ENCODE results near the gene ZNF143. TPM values are rescaled to one million over a fixed set of nuclear protein-coding genes. Genes with fewer than 3 reads are reported as not detected.

ZNF143 gene
- total and polyA plus RNA-seq, 2 of the 4 experiments (the other 2 are of a cell fraction), result 23.8 to 49.6 TPM

DNA sequence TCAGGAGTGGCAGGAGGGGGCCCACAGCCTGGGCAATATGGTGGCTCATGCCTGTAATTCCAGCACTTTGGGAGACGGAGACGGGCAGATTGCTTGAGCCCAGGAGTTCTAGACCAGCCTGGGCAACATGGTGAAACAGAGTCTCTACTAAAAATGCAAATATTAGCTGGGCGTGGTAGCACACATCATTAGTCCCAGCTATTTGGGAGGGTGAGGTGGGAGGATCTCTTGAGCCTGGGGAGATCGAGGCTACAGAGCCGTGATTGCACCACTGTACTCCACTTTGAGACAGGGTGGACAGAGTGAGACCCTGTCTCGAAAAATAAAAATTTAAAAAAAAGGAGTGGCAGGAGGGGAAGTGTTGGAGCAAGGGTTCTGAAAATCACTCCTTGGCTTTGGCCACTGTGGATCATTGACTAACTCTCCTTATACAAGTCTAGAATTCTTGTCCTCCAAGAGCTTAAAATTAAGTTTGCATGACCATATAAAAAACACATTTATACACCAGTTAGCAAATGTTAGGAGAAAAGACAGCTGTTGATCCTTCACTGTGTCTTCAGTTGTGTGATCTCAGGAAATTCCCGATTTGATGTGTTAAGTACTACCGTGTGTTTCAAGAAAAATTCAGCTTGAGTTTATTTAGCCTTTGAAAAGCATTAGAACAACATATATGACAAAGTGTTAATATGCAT lies 110.4 kb downstream of the ZNF143 start:
- H3K23ac ChIP-seq (ENCODE audit: low read depth, low read length), result peak overlapping the region; percentile 35; the same call in 1 of the 2 replicates
- in situ Hi-C loops (cut with MboI; ENCODE audit: low sequenced_read_pairs) (no loop called here), dilution Hi-C loops (cut with HindIII; ENCODE audit: low sequenced_read_pairs, unreplicated experiment) (no loop called here), intact Hi-C loops (cut with micrococcal nuclease) (loop anchor here (5.0 kb wide), 1 partner anchor 176 kb away; no protein-coding TSS in a partner anchor)
- H3K79me1 ChIP-seq (ENCODE audit: low read depth in 1 of 2, low read length in 2 of 2), result peaks cover 3 to 25% of the 10 kb centered on the region in 2 experiments; a peak in 3 of 4 replicates
- peak overlapping the region; percentile 86; the same call in 1 of the 2 replicates for H2AK5ac ChIP-seq (ENCODE audit: low read depth, low read length)
- H3K14ac ChIP-seq (replicated peaks; ENCODE audit: low read depth, low read length), result peak overlapping the region; percentile 41
- no peak overlapping the region for H4K5ac ChIP-seq (ENCODE audit: low read depth, low read length)
- 95% methylated on average over 4 of the region's 8 CpGs; no CpG with 5 or more reads in 1 of the 2 experiments for WGBS, 2 experiments (ENCODE audit: extremely low coverage in 2 of 2, insufficient read length in 1 of 2)
- peaks cover 2% of the 10 kb centered on the region; the same call in 1 of the 2 replicates for H3K4me1 ChIP-seq (ENCODE audit: control insufficient read depth, insufficient read depth, low read length)
- no peak overlapping the region for H4K91ac ChIP-seq (ENCODE audit: insufficient read depth, low read depth, low read length)
- no TSS peak for BruUV-seq (replicated peaks)
- ATAC-seq (ENCODE audit: low read depth), result no peak
- H3K4ac ChIP-seq (ENCODE audit: low read depth, low read length), result peak overlapping the region; percentile 37; the same call in 1 of the 2 replicates
- peak overlapping the region; percentile 43 to 60; a peak in 3 of 4 replicates for H4K8ac ChIP-seq (ENCODE audit: low read depth in 2 of 2, low read length in 2 of 2)
- ChIA-PET POLR2A (ENCODE audit: unreplicated experiment) (no interaction called here), CTCF (interaction anchor here (0.6 kb wide), 1 partner anchor 750 kb away, joined by 3 read pairs; no protein-coding TSS in a partner anchor)
- no peaks in the 10 kb centered on the region; the same call in 1 of the 2 replicates for H3K36me3 ChIP-seq (ENCODE audit: control insufficient read depth, insufficient read depth, low read length)
- H3K4me2 ChIP-seq (ENCODE audit: low read depth, low read length), result no peak overlapping the region
- H3K27me3 ChIP-seq (ENCODE audit: control insufficient read depth, insufficient read depth, low read length), result no peaks in the 10 kb centered on the region
- no peak overlapping the region for H3K56ac ChIP-seq (ENCODE audit: extremely low read depth, insufficient read depth, low read length)
- TF ChIP-seq POLR2A (IDR thresholded peaks at IDR 0.05; ENCODE audit: low read depth, low read length) (no peak), RFX5 (IDR thresholded peaks at IDR 0.05; ENCODE audit: low read depth, low read length) (no peak), BHLHE40 (IDR thresholded peaks at IDR 0.05; ENCODE audit: low read depth, low read length) (no peak), MXI1 (IDR thresholded peaks at IDR 0.05; ENCODE audit: borderline replicate concordance, low read depth, low read length) (no peak), RCOR1 (IDR thresholded peaks at IDR 0.05; ENCODE audit: insufficient replicate concordance, low read length) (no peak), MAFK (IDR thresholded peaks at IDR 0.05; ENCODE audit: low read depth, low read length) (no peak), CEBPB (IDR thresholded peaks at IDR 0.05; ENCODE audit: low read depth, low read length) (no peak), SMC3 (IDR thresholded peaks at IDR 0.05; ENCODE audit: low read depth, low read length) (no peak), NFE2L2 (IDR thresholded peaks at IDR 0.05; ENCODE audit: low read depth, low read length) (no peak)
- TF ChIP-seq, protein P1, sequence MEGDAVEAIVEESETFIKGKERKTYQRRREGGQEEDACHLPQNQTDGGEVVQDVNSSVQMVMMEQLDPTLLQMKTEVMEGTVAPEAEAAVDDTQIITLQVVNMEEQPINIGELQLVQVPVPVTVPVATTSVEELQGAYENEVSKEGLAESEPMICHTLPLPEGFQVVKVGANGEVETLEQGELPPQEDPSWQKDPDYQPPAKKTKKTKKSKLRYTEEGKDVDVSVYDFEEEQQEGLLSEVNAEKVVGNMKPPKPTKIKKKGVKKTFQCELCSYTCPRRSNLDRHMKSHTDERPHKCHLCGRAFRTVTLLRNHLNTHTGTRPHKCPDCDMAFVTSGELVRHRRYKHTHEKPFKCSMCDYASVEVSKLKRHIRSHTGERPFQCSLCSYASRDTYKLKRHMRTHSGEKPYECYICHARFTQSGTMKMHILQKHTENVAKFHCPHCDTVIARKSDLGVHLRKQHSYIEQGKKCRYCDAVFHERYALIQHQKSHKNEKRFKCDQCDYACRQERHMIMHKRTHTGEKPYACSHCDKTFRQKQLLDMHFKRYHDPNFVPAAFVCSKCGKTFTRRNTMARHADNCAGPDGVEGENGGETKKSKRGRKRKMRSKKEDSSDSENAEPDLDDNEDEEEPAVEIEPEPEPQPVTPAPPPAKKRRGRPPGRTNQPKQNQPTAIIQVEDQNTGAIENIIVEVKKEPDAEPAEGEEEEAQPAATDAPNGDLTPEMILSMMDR (conservative IDR thresholded peaks at IDR 0.05; ENCODE audit: low read depth, low read length), result no peak
- TF ChIP-seq, protein P2, sequence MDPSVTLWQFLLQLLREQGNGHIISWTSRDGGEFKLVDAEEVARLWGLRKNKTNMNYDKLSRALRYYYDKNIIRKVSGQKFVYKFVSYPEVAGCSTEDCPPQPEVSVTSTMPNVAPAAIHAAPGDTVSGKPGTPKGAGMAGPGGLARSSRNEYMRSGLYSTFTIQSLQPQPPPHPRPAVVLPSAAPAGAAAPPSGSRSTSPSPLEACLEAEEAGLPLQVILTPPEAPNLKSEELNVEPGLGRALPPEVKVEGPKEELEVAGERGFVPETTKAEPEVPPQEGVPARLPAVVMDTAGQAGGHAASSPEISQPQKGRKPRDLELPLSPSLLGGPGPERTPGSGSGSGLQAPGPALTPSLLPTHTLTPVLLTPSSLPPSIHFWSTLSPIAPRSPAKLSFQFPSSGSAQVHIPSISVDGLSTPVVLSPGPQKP (IDR thresholded peaks at IDR 0.05; ENCODE audit: borderline replicate concordance, low read depth, low read length), result no peak
- no peak overlapping the region for H2AK9ac ChIP-seq (replicated peaks; ENCODE audit: low read depth, low read length, poor library complexity)
- H3K27ac ChIP-seq (ENCODE audit: insufficient read depth, low read length), result peak overlapping the region; percentile 42; the same call in 1 of the 2 replicates
- peak overlapping the region; percentile 29 for H2BK5ac ChIP-seq (ENCODE audit: low read depth, low read length, poor library complexity, severe bottlenecking)
- peak overlapping the region; percentile 31 for H2BK120ac ChIP-seq (ENCODE audit: low read depth, low read length)
- H3K9ac ChIP-seq (ENCODE audit: low read depth, low read length), result no peak overlapping the region
- H4K20me1 ChIP-seq (ENCODE audit: insufficient read depth, low read length), result peaks cover 3% of the 10 kb centered on the region; the same call in 1 of the 2 replicates
- DNase-seq, result no peak
- peak overlapping the region; percentile 43; the same call in 1 of the 2 replicates for H2BK20ac ChIP-seq (ENCODE audit: low read depth, low read length)
- peak overlapping the region; percentile 57; the same call in 2 of the 3 replicates for H2BK15ac ChIP-seq (ENCODE audit: low read depth, low read length)
- no peak overlapping the region for H2AFZ ChIP-seq (replicated peaks; ENCODE audit: low read length, poor library complexity)
- H3K9me3 ChIP-seq (ENCODE audit: control insufficient read depth, insufficient read depth, low read length), result no peaks in the 10 kb centered on the region
- H3K18ac ChIP-seq (ENCODE audit: low read depth, low read length), result no peak overlapping the region
- H3K9me1 ChIP-seq (ENCODE audit: insufficient read depth, low read length), result peaks cover 6% of the 10 kb centered on the region; the same call in 1 of the 2 replicates
- H3K4me3 ChIP-seq (ENCODE audit: insufficient read depth, low read depth, low read length), result no peak overlapping the region
